Upper lobe of right lung (tissue), 1 donor: ENCODE data around the gene GRHL3. TPM values are rescaled to one million over a fixed set of nuclear protein-coding genes. Genes with fewer than 3 reads are reported as not detected.

Experiments
- ATAC-seq: fragments of 200-7000 bp; cut with Tn5 transposase; one replicate; pipeline ENCODE4 v1.9.1; 2020; ENCODE audit warnings: mild to moderate bottlenecking, moderate library complexity
- DNase-seq: peaks from one replicate; pipeline ENCODE4 v3.0.0-alpha.2; 2020
- H3K27ac ChIP-seq: fragments of 200-600 bp; one replicate; pipeline ENCODE4 v1.8.0; 2022
- H3K27me3 ChIP-seq: fragments of 200-600 bp; one replicate; pipeline ENCODE4 v1.8.0; 2022; ENCODE audit warnings: mild to moderate bottlenecking
- H3K36me3 ChIP-seq: fragments of 200-600 bp; one replicate; pipeline ENCODE4 v1.8.0; 2022
- H3K4me1 ChIP-seq: fragments of 200-600 bp; one replicate; pipeline ENCODE4 v1.8.0; 2022
- H3K4me3 ChIP-seq: fragments of 200-600 bp; one replicate; pipeline ENCODE4 v1.8.0; 2022; ENCODE audit warnings: mild to moderate bottlenecking
- H3K9me3 ChIP-seq: fragments of 200-600 bp; one replicate; pipeline ENCODE4 v1.8.0; 2022
- intact Hi-C: fragments of 100-400 bp; cut with DNase I; formaldehyde crosslinking; loops from one replicate; pipeline ENCODE4 v1.11.0; 2022
- total RNA-seq: library from RNA; stranded (reverse); fragmentation: NEBNext Ultra II Directional; extraction: Animal tissue kit (Norgen Biotek cat#: 25700); gene quantifications from one replicate; pipeline ENCODE4 v1.2.1, GENCODE V29; 2021
- TF ChIP-seq, protein P1 (sequence below): fragments of 200-600 bp; IDR thresholded peaks from one replicate; pipeline ENCODE4 v1.8.0; 2022; ENCODE audit warnings: antibody characterized with exemption
- donor health status: DM: no; HTN: yes; CAD: no; lungs with severe emphysema.

GRHL3 gene
- total RNA-seq, 1 donor from 2014 or later: 0.55 TPM

DNA sequence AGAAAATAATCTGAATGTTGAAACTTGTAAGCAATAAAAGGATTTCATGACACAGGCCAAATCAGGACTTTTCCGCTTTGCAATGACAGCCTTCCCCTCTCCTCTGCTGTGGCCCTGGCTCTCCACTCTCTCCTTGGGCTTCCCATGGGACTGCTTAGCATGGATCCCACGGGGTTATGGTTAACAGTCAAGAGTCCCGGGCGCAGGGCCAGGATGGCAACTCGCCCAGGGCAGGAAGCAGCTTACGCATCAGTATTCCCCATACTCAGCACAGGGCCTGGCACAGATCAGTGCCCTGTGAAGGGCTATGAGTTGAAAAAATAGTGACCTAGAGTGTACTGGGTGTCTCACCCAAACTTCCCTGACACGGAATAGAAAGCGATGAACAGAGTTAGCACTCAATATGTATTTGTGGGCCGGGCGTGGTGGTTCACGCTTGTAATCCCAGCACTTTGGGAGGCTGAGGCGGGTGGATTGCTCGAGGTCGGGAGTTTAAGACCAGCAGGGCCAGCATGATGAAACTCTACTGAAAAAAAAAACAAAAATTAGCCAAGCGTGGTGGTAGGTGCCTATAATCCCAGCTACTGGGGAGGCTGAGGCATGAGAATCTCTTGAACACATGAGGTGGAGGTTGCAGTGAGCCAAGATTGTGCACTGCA lies 29.1 kb upstream of the GRHL3 start:
- no peak overlapping the region for H3K4me3 ChIP-seq
- no peaks in the 10 kb centered on the region for H3K36me3 ChIP-seq
- DNase-seq: peak; percentile 92
- no peaks in the 10 kb centered on the region for H3K27me3 ChIP-seq
- no peaks in the 10 kb centered on the region for H3K9me3 ChIP-seq
- TF ChIP-seq, protein P1, sequence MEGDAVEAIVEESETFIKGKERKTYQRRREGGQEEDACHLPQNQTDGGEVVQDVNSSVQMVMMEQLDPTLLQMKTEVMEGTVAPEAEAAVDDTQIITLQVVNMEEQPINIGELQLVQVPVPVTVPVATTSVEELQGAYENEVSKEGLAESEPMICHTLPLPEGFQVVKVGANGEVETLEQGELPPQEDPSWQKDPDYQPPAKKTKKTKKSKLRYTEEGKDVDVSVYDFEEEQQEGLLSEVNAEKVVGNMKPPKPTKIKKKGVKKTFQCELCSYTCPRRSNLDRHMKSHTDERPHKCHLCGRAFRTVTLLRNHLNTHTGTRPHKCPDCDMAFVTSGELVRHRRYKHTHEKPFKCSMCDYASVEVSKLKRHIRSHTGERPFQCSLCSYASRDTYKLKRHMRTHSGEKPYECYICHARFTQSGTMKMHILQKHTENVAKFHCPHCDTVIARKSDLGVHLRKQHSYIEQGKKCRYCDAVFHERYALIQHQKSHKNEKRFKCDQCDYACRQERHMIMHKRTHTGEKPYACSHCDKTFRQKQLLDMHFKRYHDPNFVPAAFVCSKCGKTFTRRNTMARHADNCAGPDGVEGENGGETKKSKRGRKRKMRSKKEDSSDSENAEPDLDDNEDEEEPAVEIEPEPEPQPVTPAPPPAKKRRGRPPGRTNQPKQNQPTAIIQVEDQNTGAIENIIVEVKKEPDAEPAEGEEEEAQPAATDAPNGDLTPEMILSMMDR: no peak
- no peak overlapping the region for H3K27ac ChIP-seq
- ATAC-seq: peak; percentile 88
- H3K4me1 ChIP-seq: peaks cover 21% of the 10 kb centered on the region
- intact Hi-C loops: no loop called here

DNA sequence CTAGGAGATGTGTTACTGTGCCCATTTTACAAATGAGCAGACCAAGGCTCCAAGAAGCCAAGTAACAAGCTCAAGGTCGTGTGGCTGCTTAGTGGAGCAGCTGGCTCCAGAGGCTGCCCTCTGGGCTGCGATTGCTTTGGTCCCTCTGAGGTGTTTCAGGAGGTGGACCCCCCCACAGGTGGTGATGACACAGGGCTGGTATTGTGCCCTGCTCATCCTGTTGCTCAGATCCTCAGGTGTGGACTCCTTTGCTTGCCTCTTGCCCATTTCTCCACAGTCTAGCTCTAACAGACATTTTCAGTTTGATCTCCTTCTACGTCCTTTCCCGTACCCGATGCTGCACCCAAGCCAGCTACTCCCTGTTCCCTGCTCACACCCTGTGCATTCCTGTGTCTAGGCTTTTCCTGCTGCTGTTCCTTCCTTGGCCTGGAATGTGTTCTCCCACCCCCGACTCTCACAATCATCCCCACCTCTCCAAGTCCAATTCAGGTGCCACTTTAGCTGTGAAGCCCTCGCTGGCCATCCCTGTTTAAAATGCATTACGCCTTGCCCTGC lies 28.1 kb upstream of the GRHL3 start:
- intact Hi-C loops: no loop called here
- H3K4me3 ChIP-seq: no peak overlapping the region
- no peaks in the 10 kb centered on the region for H3K27me3 ChIP-seq
- ATAC-seq: no peak
- H3K36me3 ChIP-seq: no peaks in the 10 kb centered on the region
- TF ChIP-seq, protein P1: no peak
- no peaks in the 10 kb centered on the region for H3K9me3 ChIP-seq
- H3K27ac ChIP-seq: no peak overlapping the region
- H3K4me1 ChIP-seq: peaks cover 21% of the 10 kb centered on the region
- no peak for DNase-seq

DNA sequence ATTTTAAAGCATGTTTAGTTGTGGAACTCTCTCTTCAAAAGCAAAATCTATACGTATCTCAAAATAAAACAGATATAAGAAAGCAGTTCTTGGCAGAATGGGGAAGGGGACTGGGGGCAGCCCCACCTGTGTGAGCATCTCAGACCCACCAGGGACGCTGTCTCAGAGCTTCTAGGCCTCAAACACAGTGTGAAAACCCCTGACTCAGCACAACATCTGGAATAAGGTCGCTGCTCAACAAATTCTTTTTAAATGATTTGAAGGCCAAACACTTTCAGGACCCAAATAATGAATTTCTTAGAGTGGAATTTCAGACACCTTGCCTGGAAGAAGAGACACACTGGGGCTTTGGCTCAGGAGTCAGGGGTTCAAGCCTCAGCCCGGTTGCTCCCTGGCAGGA lies 27.1 kb upstream of the GRHL3 start:
- intact Hi-C loops: no loop called here
- no peak for DNase-seq
- Histone ChIP-seq H3K4me3 (no peak overlapping the region), H3K4me1 (peaks cover 21% of the 10 kb centered on the region), H3K9me3 (no peaks in the 10 kb centered on the region), H3K27ac (no peak overlapping the region), H3K27me3 (no peaks in the 10 kb centered on the region), H3K36me3 (no peaks in the 10 kb centered on the region)
- TF ChIP-seq, protein P1: no peak
- ATAC-seq: no peak

DNA sequence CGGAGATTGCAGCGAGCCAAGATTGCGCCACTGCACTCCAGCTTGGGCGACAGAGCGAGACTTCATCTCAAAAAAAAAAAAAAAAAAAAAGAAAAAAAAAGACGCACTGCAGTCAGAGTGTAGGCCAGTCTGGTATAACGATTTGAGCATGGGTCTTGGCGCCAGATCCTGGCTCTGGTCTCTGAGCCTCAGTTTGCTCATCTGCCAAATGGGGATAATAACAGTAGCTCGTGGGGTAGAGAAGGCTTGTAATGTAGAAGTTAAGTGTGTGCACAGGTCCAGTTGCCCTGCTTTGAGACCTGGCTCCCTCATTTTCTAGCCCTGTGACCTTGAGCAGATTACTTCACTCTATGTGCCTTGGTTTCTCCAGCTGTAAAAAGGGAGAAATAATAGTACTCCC lies 26.3 kb upstream of the GRHL3 start:
- H3K36me3 ChIP-seq: no peaks in the 10 kb centered on the region
- TF ChIP-seq, protein P1: no peak
- ATAC-seq (no peak), DNase-seq (no peak)
- no peaks in the 10 kb centered on the region for H3K27me3 ChIP-seq
- no peaks in the 10 kb centered on the region for H3K9me3 ChIP-seq
- intact Hi-C loops: no loop called here
- H3K4me1 ChIP-seq: peaks cover 21% of the 10 kb centered on the region
- no peak overlapping the region for H3K27ac ChIP-seq
- H3K4me3 ChIP-seq: no peak overlapping the region

DNA sequence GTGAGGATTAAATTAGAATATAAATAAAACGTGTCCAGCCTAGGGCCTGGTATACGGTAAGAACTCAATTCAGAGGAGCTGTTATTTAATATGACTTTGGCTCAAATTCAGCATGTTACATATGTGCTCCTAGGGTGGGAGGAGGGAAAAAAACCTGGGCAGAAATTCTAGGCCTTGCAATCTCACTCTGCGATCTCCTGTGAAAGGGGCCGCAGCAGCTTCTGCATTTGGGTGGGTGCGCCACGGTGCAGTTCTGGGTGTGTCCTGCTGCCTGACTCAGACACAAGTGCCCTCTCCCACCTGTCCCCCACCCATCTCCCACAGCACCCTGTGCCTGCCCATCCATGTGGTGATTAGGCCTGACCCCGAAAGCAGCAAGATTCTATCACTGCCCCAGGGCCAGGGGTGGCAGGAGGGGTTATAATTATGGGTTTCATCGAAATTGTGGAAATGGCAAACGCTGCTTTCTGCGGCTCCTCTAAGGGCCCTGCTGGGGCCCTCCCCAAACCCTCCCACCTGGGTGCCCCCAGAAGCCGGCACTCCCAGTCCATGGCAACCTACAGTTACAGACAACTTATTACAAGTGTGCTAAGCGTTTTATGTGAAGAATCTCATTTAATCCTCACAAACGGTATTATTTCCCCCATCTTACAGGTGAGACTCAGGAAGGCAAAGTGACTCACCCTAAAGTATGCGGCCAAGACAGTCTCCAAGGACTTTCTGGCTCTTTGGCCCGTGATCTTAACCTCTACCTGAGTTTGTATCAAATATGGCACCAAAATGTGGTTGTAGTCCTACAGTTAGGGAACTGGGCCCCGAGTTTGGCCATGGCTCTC lies 25.5 kb upstream of the GRHL3 start:
- Histone ChIP-seq H3K9me3 (no peaks in the 10 kb centered on the region), H3K27ac (peak overlapping the region; percentile 63), H3K27me3 (no peaks in the 10 kb centered on the region), H3K4me3 (no peak overlapping the region), H3K4me1 (peaks cover 21% of the 10 kb centered on the region), H3K36me3 (no peaks in the 10 kb centered on the region)
- intact Hi-C loops: no loop called here
- no peak for ATAC-seq
- TF ChIP-seq, protein P1: no peak
- no peak for DNase-seq
